ENCODE data around the gene SRRM2.

SRRM2 gene

DNA sequence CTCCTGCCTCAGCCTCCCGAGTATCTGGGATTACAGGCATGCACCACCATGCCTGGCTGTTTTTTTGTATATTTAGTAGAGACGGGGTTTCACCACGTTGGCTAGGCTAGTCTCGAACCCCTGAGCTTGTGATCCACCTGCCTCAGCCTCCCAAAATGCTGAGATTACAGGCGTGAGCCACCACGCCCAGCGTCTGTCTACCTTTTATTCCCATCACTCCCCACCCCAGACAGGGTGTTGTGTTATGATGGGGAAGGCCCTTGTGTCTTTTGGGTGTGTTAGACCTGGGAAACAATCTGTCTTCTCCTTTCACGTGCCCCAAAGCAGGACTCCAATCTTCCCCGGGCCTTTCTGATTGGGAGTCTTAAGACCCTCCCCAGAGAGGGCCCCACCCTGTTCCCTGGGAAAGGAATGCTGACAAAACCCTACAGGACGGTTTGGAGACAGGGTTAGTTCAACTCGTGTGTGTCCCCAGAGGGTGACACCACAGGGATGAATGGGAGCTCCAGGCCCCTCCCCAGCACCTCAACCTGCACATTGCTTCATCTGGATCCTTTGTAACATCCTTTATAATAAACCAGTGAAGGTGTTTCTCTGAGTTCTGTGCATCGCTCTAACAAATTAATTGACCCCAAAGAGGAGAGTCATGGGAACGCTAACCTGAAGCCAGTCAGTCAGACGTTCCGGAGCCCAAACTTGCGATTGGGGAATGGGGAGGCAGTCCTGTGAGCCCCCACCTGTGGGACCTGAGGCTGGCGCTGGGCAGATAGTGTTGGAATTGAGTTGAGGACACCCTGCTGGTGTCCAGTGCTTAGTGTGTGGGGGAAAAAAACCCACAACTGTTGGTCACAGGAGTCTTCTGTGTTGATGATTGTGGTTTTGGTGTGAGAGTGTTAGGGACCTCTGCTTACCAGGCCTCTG, 27.8 kb downstream of the SRRM2 start:
- H3K4me3 ChIP-seq (ENCODE audit: control insufficient read depth, low read depth, low read length): no peak overlapping the region
- DNase-seq (ENCODE audit: low read depth): no peak
- TF ChIP-seq, protein P1, sequence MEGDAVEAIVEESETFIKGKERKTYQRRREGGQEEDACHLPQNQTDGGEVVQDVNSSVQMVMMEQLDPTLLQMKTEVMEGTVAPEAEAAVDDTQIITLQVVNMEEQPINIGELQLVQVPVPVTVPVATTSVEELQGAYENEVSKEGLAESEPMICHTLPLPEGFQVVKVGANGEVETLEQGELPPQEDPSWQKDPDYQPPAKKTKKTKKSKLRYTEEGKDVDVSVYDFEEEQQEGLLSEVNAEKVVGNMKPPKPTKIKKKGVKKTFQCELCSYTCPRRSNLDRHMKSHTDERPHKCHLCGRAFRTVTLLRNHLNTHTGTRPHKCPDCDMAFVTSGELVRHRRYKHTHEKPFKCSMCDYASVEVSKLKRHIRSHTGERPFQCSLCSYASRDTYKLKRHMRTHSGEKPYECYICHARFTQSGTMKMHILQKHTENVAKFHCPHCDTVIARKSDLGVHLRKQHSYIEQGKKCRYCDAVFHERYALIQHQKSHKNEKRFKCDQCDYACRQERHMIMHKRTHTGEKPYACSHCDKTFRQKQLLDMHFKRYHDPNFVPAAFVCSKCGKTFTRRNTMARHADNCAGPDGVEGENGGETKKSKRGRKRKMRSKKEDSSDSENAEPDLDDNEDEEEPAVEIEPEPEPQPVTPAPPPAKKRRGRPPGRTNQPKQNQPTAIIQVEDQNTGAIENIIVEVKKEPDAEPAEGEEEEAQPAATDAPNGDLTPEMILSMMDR (IDR thresholded peaks at IDR 0.05; ENCODE audit: control insufficient read depth, insufficient read depth, low read depth, low read length, missing control alignments): no peak

DNA sequence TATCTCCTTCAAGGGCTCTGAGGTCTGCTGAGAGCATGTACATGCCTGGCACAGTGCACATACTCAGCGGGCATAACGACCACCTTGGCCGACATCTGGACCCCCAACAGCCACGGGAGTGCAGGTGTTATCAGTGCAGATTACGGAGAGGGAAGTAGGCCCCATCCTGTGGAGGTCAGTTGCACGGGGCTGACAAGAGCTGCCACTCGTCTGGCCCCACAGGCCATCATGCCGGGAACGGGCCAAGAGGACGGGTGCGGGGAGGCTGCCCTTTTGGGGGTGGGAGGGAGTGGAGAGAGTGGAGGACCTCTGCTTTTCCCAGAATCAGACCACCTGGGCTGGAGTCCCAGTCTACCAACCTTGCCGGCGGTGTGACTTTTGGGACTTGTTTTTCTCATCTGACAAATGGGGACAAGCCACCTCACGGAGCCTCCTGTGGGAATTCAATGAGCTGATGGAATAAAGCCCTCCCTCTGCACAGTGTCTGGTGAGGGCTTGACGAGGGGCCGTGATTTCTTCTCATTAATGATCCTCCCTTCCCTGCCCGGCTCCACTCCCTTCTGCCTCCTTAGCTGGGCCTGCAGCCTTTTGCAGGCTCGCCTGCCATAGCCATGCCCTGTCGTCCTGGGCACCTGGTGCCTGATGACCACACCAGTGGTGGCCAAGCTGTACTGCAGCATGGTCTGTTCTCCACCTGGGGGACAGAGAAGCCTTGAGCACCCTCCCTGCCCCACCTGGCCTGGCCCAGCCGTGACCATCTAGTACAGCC, 30.3 kb downstream of the SRRM2 start:
- no peak overlapping the region for H3K4me3 ChIP-seq (ENCODE audit: control insufficient read depth, low read depth, low read length)
- TF ChIP-seq, protein P1 (IDR thresholded peaks at IDR 0.05; ENCODE audit: control insufficient read depth, insufficient read depth, low read depth, low read length, missing control alignments): no peak
- no peak for DNase-seq (ENCODE audit: low read depth)

DNA sequence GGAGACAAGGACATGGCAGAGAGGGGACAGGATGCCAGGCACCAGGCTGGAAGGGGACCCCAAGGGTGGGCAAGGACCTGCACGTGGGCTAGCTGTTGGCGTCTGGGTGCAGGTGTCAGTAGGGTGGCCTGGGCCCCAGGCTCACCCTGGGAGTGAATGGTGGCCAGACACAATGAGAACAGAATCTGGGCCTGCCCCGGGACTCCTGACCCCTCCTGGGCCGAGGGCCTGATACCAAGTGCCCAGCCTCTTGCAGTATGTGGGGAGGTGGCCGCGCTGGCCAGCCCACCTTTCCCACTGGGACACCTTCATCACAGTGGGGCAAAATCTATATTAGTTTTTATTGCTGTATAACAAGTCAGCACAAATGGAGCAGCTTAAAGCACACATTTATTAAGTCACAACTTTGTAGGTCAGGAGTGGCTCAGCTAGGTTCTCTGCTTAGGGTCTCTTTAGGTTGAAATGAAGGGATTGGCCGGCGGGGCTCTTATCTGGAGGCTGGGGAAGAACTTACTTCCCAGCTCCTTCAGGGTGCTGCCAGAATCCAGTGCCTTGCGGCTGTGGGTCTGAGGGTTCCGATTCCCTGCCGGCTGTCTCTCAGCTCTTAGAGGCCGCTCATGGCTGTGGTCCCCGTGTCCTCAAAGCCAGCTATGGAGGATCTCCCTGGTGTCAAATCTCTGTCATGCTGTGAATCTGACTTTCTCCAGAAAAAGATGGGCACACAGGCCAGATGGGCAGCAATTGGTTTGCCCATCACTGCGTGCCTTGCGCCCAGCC, 31.3 kb downstream of the SRRM2 start:
- no peak overlapping the region for H3K4me3 ChIP-seq (ENCODE audit: control insufficient read depth, low read depth, low read length)
- DNase-seq (ENCODE audit: low read depth): no peak
- TF ChIP-seq, protein P1 (IDR thresholded peaks at IDR 0.05; ENCODE audit: control insufficient read depth, insufficient read depth, low read depth, low read length, missing control alignments): no peak

DNA sequence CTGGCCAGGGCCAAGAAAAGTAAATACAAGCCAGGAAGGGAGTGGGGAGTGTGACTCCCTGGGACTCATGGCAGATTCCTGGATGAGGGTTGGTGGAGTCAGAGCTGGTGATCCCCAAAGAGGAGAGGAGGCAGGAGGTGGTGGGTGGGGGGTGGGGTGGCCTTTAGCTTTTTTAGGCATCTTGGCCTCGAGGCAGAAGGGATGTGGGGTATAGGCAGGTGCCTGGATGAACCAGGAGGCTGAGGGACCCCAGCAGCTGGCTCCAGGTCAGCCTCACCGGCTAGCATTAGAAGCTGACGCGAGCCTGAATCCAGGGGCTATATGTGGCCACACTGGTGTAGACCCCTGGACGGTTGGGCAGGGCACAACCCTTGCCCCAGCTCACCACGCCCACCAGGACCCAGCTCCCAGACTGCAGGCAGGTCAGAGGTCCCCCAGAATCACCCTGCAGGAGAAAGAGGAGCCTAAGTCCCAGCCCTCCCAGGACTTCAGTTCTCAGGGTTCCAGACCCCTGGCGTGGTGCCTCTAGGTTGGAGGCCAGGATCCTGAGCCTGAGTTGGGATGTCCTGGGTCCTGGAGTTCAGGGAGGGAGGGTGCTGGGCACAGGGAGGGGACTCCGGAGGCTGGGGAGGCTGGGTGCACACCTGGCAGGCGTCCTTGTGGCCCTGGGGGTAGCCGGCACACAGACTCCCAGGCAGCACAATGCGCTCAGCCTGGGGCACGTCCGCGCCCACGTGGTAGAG, 32.1 kb downstream of the SRRM2 start:
- TF ChIP-seq, protein P1 (IDR thresholded peaks at IDR 0.05; ENCODE audit: control insufficient read depth, insufficient read depth, low read depth, low read length, missing control alignments): no peak
- no peak for DNase-seq (ENCODE audit: low read depth)
- no peak overlapping the region for H3K4me3 ChIP-seq (ENCODE audit: control insufficient read depth, low read depth, low read length)

DNA sequence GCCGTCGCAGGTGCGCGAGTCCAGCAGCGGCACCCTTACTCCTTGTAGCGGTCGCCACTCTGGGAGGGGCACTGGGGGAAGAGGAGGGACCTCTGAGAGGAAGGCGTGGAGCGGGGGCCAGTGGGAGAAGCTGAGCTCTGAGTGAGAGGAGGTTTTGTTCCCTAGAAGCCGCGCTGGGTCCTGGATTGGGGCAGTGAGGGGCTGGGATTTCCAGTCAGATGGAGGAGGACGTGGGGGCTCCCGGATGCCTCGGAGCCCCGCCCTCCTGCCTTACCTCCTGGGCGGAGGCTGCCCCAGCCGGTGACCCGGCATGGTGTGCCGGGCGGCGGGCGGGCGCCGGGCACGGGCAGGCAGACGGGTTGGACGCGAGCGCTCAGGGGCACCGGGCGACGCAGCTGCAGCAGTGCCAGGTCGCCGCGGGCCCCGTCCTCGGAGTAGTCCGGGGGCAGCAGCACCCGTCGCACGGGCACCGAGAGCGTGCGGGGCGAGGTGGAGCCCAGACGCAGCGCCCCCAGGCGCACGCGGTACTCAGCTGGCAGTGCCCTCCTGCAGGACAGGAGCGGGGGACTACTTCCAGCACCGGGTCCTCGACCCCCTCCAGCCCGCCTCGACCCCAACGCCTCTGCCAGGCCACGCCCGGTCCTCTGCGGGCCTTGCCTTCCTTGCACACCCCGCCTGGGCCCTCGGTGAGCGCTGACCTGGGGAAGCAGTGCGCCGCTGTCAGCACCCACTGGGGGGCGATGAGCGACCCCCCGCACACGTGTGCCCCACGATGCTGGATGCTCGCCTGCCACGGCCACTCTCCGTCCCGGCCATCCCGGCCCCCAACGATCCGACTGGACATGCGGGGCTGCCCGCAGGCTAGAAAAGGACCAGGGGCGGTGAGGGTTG, 32.9 kb downstream of the SRRM2 start:
- TF ChIP-seq, protein P1 (IDR thresholded peaks at IDR 0.05; ENCODE audit: control insufficient read depth, insufficient read depth, low read depth, low read length, missing control alignments): peak; percentile 11
- DNase-seq (ENCODE audit: low read depth): no peak
- H3K4me3 ChIP-seq (ENCODE audit: control insufficient read depth, low read depth, low read length): no peak overlapping the region
